SU-DHL-6 (cell line): ENCODE data around the gene BORCS8.
"Not testable (repeated sequence)": the region's sequence is repeated elsewhere in the genome, so short reads cannot be mapped to it uniquely, and the experiment has no call there.

Source experiments
- H2AFZ ChIP-seq: fragments of 200-600 bp; sonication (generic); 2 replicates; pipeline ENCODE4 v1.6.1; 2014; ENCODE audit warnings: low read depth, mild to moderate bottlenecking, moderate library complexity, mixed read lengths, antibody characterized with exemption, low read length; ENCODE audit not compliant: severe bottlenecking
- H3F3A ChIP-seq: fragments of 200-600 bp; shearing (Covaris generic); 2 replicates; pipeline ENCODE4 v1.6.0; 2016; ENCODE audit warnings: antibody characterized with exemption, mild to moderate bottlenecking; ENCODE audit not compliant: insufficient read depth
- H3K27ac ChIP-seq: fragments of 200-600 bp; sonication (generic); 2 replicates; pipeline ENCODE4 v1.5.1; 2016; ENCODE audit warnings: low read depth, mild to moderate bottlenecking, low read length, moderate library complexity, mixed read lengths
- H3K27me3 ChIP-seq: fragments of 200-600 bp; sonication (generic), shearing (Covaris generic); 2 replicates; pipeline ENCODE4 v1.6.0; 2014; ENCODE audit warnings: mild to moderate bottlenecking, low read length
- H3K36me3 ChIP-seq: fragments of 200-600 bp; sonication (generic); 2 replicates; pipeline ENCODE4 v1.6.1; 2014; ENCODE audit warnings: mild to moderate bottlenecking, low read length, mixed read lengths
- H3K4me2 ChIP-seq: fragments of 300-600, 200-600 bp; shearing (Covaris generic), sonication (generic); 2 replicates; pipeline ENCODE4 v1.6.0; 2014; ENCODE audit warnings: low read length, low read depth, mild to moderate bottlenecking; ENCODE audit not compliant: poor library complexity, severe bottlenecking
- H3K4me3 ChIP-seq: fragments of 200-600 bp; sonication (generic); 2 replicates; pipeline ENCODE4 v1.5.1; 2014; ENCODE audit warnings: antibody characterized with exemption, low read length, mild to moderate bottlenecking, mixed read lengths; ENCODE audit not compliant: insufficient read depth, poor library complexity, severe bottlenecking
- H3K79me2 ChIP-seq: fragments of 200-600 bp; sonication (generic); 2 replicates; pipeline ENCODE4 v1.6.1; 2014; ENCODE audit warnings: mild to moderate bottlenecking, low read length, moderate library complexity; ENCODE audit not compliant: insufficient read depth
- H3K9ac ChIP-seq: fragments of 200-600 bp; sonication (generic); 2 replicates; pipeline ENCODE4 v1.7.0; 2014; ENCODE audit warnings: mild to moderate bottlenecking, low read length
- H3K9me2 ChIP-seq: fragments of 200-600 bp; sonication (generic); replicated peaks from 2 replicates; pipeline ENCODE4 v1.6.1; 2014; ENCODE audit warnings: low read length; ENCODE audit not compliant: insufficient read depth
- H3K9me3 ChIP-seq: fragments of 200-600 bp; sonication (generic); 2 replicates; pipeline ENCODE4 v1.6.1; 2014; ENCODE audit warnings: low read length, mixed read lengths; ENCODE audit not compliant: insufficient read depth
- H4K20me1 ChIP-seq: fragments of 200-600 bp; sonication (generic); 2 replicates; pipeline ENCODE4 v1.6.1; 2014; ENCODE audit warnings: low read depth, mild to moderate bottlenecking, antibody characterized with exemption, low read length, moderate library complexity, mixed read lengths
- CTCF ChIP-seq: fragments of 200-600 bp; sonication (generic); IDR thresholded peaks from one replicate; pipeline ENCODE4 v1.5.1; 2017; ENCODE audit warnings: antibody characterized with exemption, mild to moderate bottlenecking, low read length, moderate library complexity; ENCODE audit not compliant: insufficient read depth, poor library complexity, severe bottlenecking
- EZH2phosphoT487 ChIP-seq: fragments of 200-600 bp; sonication (generic), shearing (Covaris generic); conservative IDR thresholded peaks from 2 replicates; pipeline ENCODE4 v1.6.1; 2018; ENCODE audit warnings: mild to moderate bottlenecking, antibody characterized with exemption, low read length, moderate library complexity, mixed read lengths

BORCS8 gene

GRCh38 chr19:19223060-19223459, 31.1 kb upstream of the BORCS8 start:
- no peaks in the 10 kb centered on the region for H3K36me3 ChIP-seq
- H3K27me3 ChIP-seq = no peaks in the 10 kb centered on the region
- H3K9ac ChIP-seq = no peak overlapping the region
- no peaks in the 10 kb centered on the region for H3F3A ChIP-seq
- H3K27ac ChIP-seq = no peak overlapping the region
- no peak overlapping the region for H2AFZ ChIP-seq
- TF ChIP-seq CTCF (no peak), EZH2phosphoT487 (no peak)
- no peak overlapping the region for H3K4me3 ChIP-seq
- H3K4me2 ChIP-seq = no peak overlapping the region
- H3K79me2 ChIP-seq = no peaks in the 10 kb centered on the region
- H3K9me3 ChIP-seq = no peaks in the 10 kb centered on the region
- H3K9me2 ChIP-seq = no peaks in the 10 kb centered on the region
- no peaks in the 10 kb centered on the region for H4K20me1 ChIP-seq

GRCh38 chr19:19221000-19221399, 29.0 kb upstream of the BORCS8 start:
- not testable (repeated sequence) for H3K36me3 ChIP-seq, H3K27ac ChIP-seq, H3K9me2 ChIP-seq, H3F3A ChIP-seq, H4K20me1 ChIP-seq, H3K9ac ChIP-seq, H2AFZ ChIP-seq, H3K4me2 ChIP-seq, H3K4me3 ChIP-seq, H3K27me3 ChIP-seq, H3K9me3 ChIP-seq, H3K79me2 ChIP-seq

GRCh38 chr19:19218911-19219310, 27.0 kb upstream of the BORCS8 start:
- no peaks in the 10 kb centered on the region for H3K9me3 ChIP-seq
- H3K9ac ChIP-seq = no peak overlapping the region
- H2AFZ ChIP-seq = no peak overlapping the region
- no peak overlapping the region for H3K4me3 ChIP-seq
- TF ChIP-seq EZH2phosphoT487 (no peak), CTCF (no peak)
- H3K36me3 ChIP-seq = no peaks in the 10 kb centered on the region
- H3K27ac ChIP-seq = no peak overlapping the region
- no peaks in the 10 kb centered on the region for H3K9me2 ChIP-seq
- no peaks in the 10 kb centered on the region for H3K27me3 ChIP-seq
- no peak overlapping the region for H3K4me2 ChIP-seq
- no peaks in the 10 kb centered on the region for H4K20me1 ChIP-seq
- H3F3A ChIP-seq = no peaks in the 10 kb centered on the region
- H3K79me2 ChIP-seq = no peaks in the 10 kb centered on the region

GRCh38 chr19:19217099-19217498, 25.1 kb upstream of the BORCS8 start:
- Histone ChIP-seq H3K36me3 (no peaks in the 10 kb centered on the region), H3F3A (no peaks in the 10 kb centered on the region), H3K4me3 (no peak overlapping the region)

More at GRCh38 chr19:19217099-19217498, 25.1 kb upstream of the BORCS8 start:
- TF ChIP-seq CTCF = no peak
- no peak for TF ChIP-seq EZH2phosphoT487
- no peak overlapping the region for H3K27ac ChIP-seq
- H3K9ac ChIP-seq = no peak overlapping the region
- H4K20me1 ChIP-seq = no peaks in the 10 kb centered on the region
- no peaks in the 10 kb centered on the region for H3K9me2 ChIP-seq
- H3K9me3 ChIP-seq = no peaks in the 10 kb centered on the region
- no peaks in the 10 kb centered on the region for H3K27me3 ChIP-seq
- H2AFZ ChIP-seq = no peak overlapping the region
- no peaks in the 10 kb centered on the region for H3K79me2 ChIP-seq
- H3K4me2 ChIP-seq = no peak overlapping the region
